Gastrocnemius medialis (tissue), 4 donors: Measurements from ENCODE around the gene NKX1-2. TPM values are rescaled to one million over a fixed set of nuclear protein-coding genes. Genes with fewer than 3 reads are reported as not detected.

ENCODE experiments used
- ATAC-seq, 2 donors: fragments of 150-250 bp; one replicate each; pipeline ENCODE4 v1.9.1; 2016
- DNase-seq, 2 donors: peaks; one replicate each; pipeline ENCODE4 v3.0.0-alpha.2; 2019
- H3K27ac ChIP-seq, 4 donors: fragments of 200-600 bp; sonication (generic); 1 replicate in 1 of 4; 2 replicates in 3 of 4; pipeline ENCODE4 v1.5.1; 2016 to 2018; ENCODE audit warnings: mild to moderate bottlenecking in 2 of 4, moderate library complexity in 1 of 4
- H3K27me3 ChIP-seq, 3 donors: fragments of 200-600 bp; sonication (generic) in 2 of 3; 1 replicate in 1 of 3; 2 replicates in 2 of 3; pipeline versions ENCODE4 v1.5.1 to v1.6.0; 2016 to 2019; ENCODE audit warnings: mild to moderate bottlenecking in 1 of 3, moderate library complexity in 1 of 3
- H3K36me3 ChIP-seq, 2 donors: fragments of 200-600 bp; sonication (generic) in 1 of 2; one replicate each; pipeline ENCODE4 v1.5.1; 2017 to 2018
- H3K4me1 ChIP-seq, 2 donors: fragments of 200-600 bp; sonication (generic) in 1 of 2; one replicate each; pipeline ENCODE4 v1.5.1; 2016 to 2017; ENCODE audit warnings: mild to moderate bottlenecking in 2 of 2
- H3K4me3 ChIP-seq, 4 donors: fragments of 200-600 bp; sonication (generic) in 3 of 4; 1 replicate in 1 of 4; 2 replicates in 3 of 4; pipeline ENCODE4 v1.5.1; 2016 to 2019; ENCODE audit warnings: mild to moderate bottlenecking in 2 of 4
- H3K9me3 ChIP-seq, 3 donors: fragments of 200-600 bp; sonication (generic) in 2 of 3; 1 replicate in 1 of 3; 2 replicates in 2 of 3; pipeline ENCODE4 v1.5.1; 2016 to 2019
- POLR2A ChIP-seq, 2 donors: fragments of 450-650 bp; IDR thresholded peaks; one replicate each; pipeline ENCODE4 v1.6.1; 2017; ENCODE audit warnings: antibody characterized with exemption in 2 of 2, mild to moderate bottlenecking in 2 of 2, moderate library complexity in 2 of 2
- in situ Hi-C, 4 donors: fragments of 200-750 bp; cut with MboI; loops; one replicate each; pipeline versions ENCODE4 v1.15.0 to v1.8.0; 2017; ENCODE audit warnings: low sequenced_read_pairs in 4 of 4
- intact Hi-C: fragments of 100-400 bp; cut with DNase I; formaldehyde crosslinking; loops from one replicate; pipeline ENCODE4 v1.15.1; 2023; ENCODE audit warnings: low total_unique reads
- total RNA-seq, 4 donors: library from RNA; depleted of rRNA; stranded (reverse); fragments of >200 nt; gene quantifications; one replicate each; pipeline versions ENCODE4 v1.1.0 to v1.2.3, GENCODE V29; 2016
- TF ChIP-seq, protein P1 (sequence below), 5 experiments: fragments of 450-650 bp in 3 of 5; fragments of 200-600 bp in 2 of 5; sonication (generic) in 2 of 5; IDR thresholded peaks in 4 of 5; conservative IDR thresholded peaks in 1 of 5; 1 replicate in 4 of 5; 2 replicates in 1 of 5; pipeline ENCODE4 v1.5.1; 2016 to 2019; ENCODE audit warnings: antibody characterized with exemption in 5 of 5, mild to moderate bottlenecking in 3 of 5, moderate library complexity in 3 of 5

Gene NKX1-2
- total RNA-seq, 4 donors from 2014 or later: not detected

DNA sequence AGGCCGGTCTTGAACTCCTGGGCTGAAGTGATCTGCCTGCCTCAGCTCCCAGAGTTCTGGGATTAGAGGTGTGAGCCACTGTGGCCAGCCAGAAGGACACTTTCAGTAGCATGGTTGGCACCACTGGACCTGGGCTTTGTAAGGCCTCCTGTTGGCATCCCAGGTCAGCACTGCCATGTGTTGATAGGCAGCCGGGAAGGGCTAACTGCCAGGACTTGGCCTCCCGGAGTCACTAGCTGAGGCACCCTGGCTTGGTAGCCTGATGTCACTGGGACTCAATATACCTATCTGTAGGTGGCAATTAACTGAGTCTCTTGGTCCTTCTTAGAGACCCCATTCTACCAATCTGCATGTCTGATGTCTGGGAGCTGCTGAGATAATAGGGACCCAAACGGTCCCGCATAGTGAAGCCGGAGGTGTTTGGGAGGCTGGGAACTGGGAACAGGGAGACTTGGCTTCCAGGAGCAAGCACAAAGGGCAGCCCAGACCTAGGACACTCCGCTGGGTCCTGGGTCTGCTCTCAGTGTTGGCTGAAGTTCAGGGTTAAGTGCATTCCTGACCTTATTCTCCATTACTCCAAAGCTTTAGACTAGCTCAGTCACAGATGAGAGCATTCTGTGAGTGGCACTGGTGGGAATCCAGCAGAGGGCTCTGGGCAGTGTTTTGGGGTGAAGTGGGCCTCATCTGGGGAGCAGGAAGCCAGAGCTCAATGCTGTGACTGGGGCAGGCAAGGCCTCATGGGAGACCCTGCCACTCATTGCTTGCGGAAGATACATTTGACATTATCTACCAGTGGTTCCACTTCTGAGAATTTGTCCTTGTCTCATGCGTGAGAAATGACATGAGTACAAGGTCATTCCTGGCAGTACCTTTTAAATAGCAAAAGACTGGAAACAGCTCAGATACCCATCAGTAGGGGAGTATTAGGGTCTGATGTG, 14.5 kb upstream of the NKX1-2 start:
- in situ Hi-C loops (no loop called here), intact Hi-C loops (loop anchor here (5.0 kb wide), 1 partner anchor 58 kb away; no protein-coding TSS in a partner anchor)
- no peak for ATAC-seq
- no peaks in the 10 kb centered on the region for H3K27me3 ChIP-seq
- no peak for TF ChIP-seq POLR2A (IDR thresholded peaks at IDR 0.05)
- TF ChIP-seq, protein P1, sequence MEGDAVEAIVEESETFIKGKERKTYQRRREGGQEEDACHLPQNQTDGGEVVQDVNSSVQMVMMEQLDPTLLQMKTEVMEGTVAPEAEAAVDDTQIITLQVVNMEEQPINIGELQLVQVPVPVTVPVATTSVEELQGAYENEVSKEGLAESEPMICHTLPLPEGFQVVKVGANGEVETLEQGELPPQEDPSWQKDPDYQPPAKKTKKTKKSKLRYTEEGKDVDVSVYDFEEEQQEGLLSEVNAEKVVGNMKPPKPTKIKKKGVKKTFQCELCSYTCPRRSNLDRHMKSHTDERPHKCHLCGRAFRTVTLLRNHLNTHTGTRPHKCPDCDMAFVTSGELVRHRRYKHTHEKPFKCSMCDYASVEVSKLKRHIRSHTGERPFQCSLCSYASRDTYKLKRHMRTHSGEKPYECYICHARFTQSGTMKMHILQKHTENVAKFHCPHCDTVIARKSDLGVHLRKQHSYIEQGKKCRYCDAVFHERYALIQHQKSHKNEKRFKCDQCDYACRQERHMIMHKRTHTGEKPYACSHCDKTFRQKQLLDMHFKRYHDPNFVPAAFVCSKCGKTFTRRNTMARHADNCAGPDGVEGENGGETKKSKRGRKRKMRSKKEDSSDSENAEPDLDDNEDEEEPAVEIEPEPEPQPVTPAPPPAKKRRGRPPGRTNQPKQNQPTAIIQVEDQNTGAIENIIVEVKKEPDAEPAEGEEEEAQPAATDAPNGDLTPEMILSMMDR (IDR thresholded peaks at IDR 0.05 in 4 of 5, conservative IDR thresholded peaks at IDR 0.05 in 1 of 5): no peak
- H3K4me1 ChIP-seq: no peaks in the 10 kb centered on the region
- H3K36me3 ChIP-seq: no peaks in the 10 kb centered on the region
- H3K27ac ChIP-seq: no peak overlapping the region
- no peak overlapping the region for H3K4me3 ChIP-seq
- DNase-seq: no peak
- H3K9me3 ChIP-seq: no peaks in the 10 kb centered on the region

DNA sequence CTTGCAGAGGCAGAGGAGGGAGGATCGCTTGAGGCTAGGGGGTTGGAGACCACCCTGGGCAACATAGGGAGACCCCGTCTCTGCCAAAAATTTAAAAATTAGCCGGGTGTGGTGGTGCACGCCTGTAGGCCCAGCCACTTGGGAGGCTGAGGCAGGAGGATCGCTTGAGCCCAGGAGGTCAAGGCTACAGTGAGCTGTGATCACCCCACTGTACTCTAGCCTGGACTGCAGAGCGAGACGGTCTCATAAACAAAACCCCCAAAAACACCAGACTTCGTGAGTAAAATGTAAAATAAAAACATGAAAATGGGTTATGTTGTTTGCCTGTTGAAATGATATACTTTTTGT, 12.5 kb upstream of the NKX1-2 start:
- Histone ChIP-seq H3K9me3 (no peaks in the 10 kb centered on the region), H3K27me3 (no peaks in the 10 kb centered on the region), H3K27ac (peak overlapping the region; percentile 76 to 92 (median 88)), H3K4me3 (peak overlapping the region; percentile 64 to 72 (median 67)), H3K4me1 (no peaks in the 10 kb centered on the region), H3K36me3 (no peaks in the 10 kb centered on the region)
- in situ Hi-C loops (no loop called here), intact Hi-C loops (loop anchor here (2.0 to 5.0 kb wide), 2 partner anchors 48 to 60 kb away; no protein-coding TSS in a partner anchor)
- ATAC-seq (no peak), DNase-seq (no peak)
- TF ChIP-seq POLR2A (IDR thresholded peaks at IDR 0.05): no peak
- TF ChIP-seq, protein P1 (IDR thresholded peaks at IDR 0.05 in 4 of 5, conservative IDR thresholded peaks at IDR 0.05 in 1 of 5): no peak

DNA sequence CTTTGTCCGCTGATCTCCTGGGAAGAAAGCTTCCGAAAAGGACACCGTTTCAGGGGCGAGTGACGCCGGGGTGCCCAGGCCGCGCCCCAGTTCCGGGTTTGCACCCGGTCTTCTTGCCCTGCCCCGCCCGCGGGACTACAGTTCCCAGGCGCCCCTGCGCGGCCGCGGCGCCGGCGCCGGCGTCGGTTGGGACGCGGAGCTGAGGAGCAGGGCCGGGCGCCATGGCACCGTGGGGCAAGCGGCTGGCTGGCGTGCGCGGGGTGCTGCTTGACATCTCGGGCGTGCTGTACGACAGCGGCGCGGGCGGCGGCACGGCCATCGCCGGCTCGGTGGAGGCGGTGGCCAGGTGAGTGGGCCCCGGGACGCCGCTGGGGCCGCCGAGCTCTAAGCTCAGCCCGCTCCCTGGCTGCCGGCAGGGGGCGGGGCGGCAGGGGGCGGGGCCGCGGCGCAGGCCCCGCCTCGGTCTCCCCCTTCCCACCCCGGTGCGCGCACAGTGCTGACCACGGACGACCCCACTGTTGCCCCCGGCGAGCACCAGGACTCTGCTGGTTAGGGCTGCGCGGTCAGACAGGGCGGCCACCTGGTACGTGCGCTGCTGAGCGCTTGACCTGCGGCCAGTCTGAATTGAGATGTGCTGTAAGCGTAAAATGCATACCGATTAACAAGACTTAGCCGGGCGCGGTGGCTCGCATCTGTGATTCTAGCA, 12.0 kb upstream of the NKX1-2 start, which contains the start of gene LHPP:
TSS of gene LHPP (plus strand) at position 182 of the 706 bp plus-strand sequence. CDS start at position 222, 40 bp downstream.
- H3K27ac ChIP-seq: peak within 1 kb of the TSS; percentile 76 to 92 (median 88)
- peak within 1 kb of the TSS; percentile 64 to 72 (median 67) for H3K4me3 ChIP-seq
- H3K36me3 ChIP-seq: no peaks in the 10 kb centered on the region
- DNase-seq (peak; percentile 51 to 76), ATAC-seq (peak; percentile 97 to 98)
- intact Hi-C loops (loop anchor here (2.0 to 5.0 kb wide), 2 partner anchors 47 to 61 kb away; no protein-coding TSS in a partner anchor), in situ Hi-C loops (no loop called here)
- no peaks in the 10 kb centered on the region for H3K9me3 ChIP-seq
- no peaks in the 10 kb centered on the region for H3K4me1 ChIP-seq
- peak in 1 of 2 donors; percentile 22 for TF ChIP-seq POLR2A (IDR thresholded peaks at IDR 0.05)
- TF ChIP-seq, protein P1 (IDR thresholded peaks at IDR 0.05 in 4 of 5, conservative IDR thresholded peaks at IDR 0.05 in 1 of 5): peak in 3 of 5 experiments; percentile 63 to 91 (median 69)
- no peaks in the 10 kb centered on the region for H3K27me3 ChIP-seq

DNA sequence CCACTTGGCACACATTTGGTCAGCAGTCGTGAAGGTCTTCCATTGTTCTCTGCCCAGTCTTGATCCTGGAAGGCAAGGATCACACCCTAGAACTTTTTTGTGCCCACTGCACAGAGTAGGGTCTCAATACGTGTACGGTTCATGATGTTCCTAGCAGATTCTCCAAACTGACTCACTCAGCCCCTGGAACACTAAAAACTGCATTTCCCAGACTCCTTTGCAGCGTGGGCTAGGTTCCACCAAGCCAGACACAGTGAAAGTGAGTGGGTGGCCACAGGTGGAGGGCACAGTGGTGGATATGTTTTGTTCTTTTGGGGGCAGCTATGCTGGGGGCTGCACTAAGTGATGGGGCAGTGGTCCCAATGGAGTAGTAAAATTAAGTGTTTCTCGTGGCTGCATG, 10.3 kb upstream of the NKX1-2 start:
- intact Hi-C loops: loop anchor here (5.0 kb wide), 1 partner anchor 62 kb away; no protein-coding TSS in a partner anchor
- TF ChIP-seq POLR2A (IDR thresholded peaks at IDR 0.05): no peak
- TF ChIP-seq, protein P1 (IDR thresholded peaks at IDR 0.05 in 4 of 5, conservative IDR thresholded peaks at IDR 0.05 in 1 of 5): no peak
- H3K9me3 ChIP-seq: no peaks in the 10 kb centered on the region
- no peak overlapping the region for H3K27ac ChIP-seq
- in situ Hi-C loops: no loop called here
- ATAC-seq: no peak
- no peaks in the 10 kb centered on the region for H3K36me3 ChIP-seq
- DNase-seq: no peak
- no peak overlapping the region for H3K4me3 ChIP-seq
- H3K4me1 ChIP-seq: no peaks in the 10 kb centered on the region
- H3K27me3 ChIP-seq: peaks cover 0 to 4% (median under 1%) of the 10 kb centered on the region in 3 donors
